ENCODE results near the gene ZNF622.
"Not testable (repeated sequence)": the region's sequence is repeated elsewhere in the genome, so short reads cannot be mapped to it uniquely, and the experiment has no call there.

The ZNF622 gene

GRCh38 chr5:16480821-16481538 is 15.4 kb upstream of the ZNF622 start:
- peak; percentile 71 for FAIRE-seq

GRCh38 chr5:16480144-16480543 is 14.5 kb upstream of the ZNF622 start:
- FAIRE-seq (peak; percentile 23), DNase-seq (ENCODE audit: insufficient read length, low spot score) (no peak)

More at GRCh38 chr5:16480821-16481538, 15.4 kb upstream of the ZNF622 start:
- DNase-seq (ENCODE audit: insufficient read length, low spot score): no peak

- FAIRE-seq (no peak), DNase-seq (ENCODE audit: insufficient read length, low spot score) (no peak)
These were observed 11.9 kb upstream of the ZNF622 start for GRCh38 chr5:16477541-16477940.

GRCh38 chr5:16476417-16476816 is 10.8 kb upstream of the ZNF622 start:
- peak; percentile 69 for FAIRE-seq
- not testable (repeated sequence) for DNase-seq (ENCODE audit: insufficient read length, low spot score)

GRCh38 chr5:16471387-16471786 is 5.8 kb upstream of the ZNF622 start:
- DNase-seq (ENCODE audit: insufficient read length, low spot score) (no peak), FAIRE-seq (no peak)

- FAIRE-seq: no peak
- no peak for DNase-seq (ENCODE audit: insufficient read length, low spot score)
These were observed 2.0 kb upstream of the ZNF622 start for GRCh38 chr5:16467363-16468219.

- DNase-seq (ENCODE audit: insufficient read length, low spot score): no peak
These were observed 696 bp downstream of the ZNF622 start for GRCh38 chr5:16464664-16465543.

GRCh38 chr5:16464231-16464630 is 1.4 kb downstream of the ZNF622 start:
- no peak for FAIRE-seq
- DNase-seq (ENCODE audit: insufficient read length, low spot score): no peak

More at GRCh38 chr5:16464664-16465543, 696 bp downstream of the ZNF622 start:
- FAIRE-seq: no peak

DNA sequence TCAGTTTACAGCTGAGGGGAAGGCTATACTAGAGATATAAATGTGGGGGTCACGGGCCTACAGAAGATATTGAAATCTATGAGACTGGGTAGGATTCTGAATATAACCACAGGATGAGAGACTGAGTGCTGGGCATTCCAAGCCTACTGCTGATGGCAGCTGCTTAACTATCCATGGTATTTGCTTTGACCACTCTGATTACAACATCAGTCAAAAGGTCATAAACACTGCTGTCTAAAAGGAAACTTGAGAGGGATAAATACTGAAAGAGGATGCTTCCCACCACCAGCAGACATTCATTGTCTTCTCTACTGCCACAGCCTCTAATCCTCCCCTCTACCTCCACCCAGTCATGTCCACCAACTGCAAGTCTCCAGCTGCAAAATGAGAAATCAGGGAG is 3.8 kb downstream of the ZNF622 start:
- DNase-seq (ENCODE audit: insufficient read length, low spot score) (peak; percentile 72), FAIRE-seq (peak; percentile 44)

GRCh38 chr5:16461026-16461425 is 4.6 kb downstream of the ZNF622 start:
- no peak for DNase-seq (ENCODE audit: insufficient read length, low spot score)
- FAIRE-seq: no peak

DNA sequence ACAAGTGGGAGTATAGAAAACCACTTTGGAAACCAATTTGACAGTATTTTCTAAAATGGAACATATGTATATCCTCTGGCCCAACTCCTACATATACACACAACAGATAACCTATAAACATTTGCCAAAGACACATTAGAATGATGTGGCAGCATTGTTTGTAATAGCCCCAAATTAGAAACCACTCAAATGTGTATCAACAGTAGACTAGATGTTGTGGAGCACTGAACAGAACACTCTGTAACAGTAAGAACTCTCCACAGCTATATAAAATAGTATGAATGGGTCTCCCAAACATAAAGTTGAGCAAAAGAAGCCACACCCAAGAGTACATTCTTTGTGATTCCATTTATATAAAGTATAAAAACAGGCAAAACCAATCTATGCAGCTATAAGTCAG is 6.1 kb downstream of the ZNF622 start:
- FAIRE-seq: no peak

GRCh38 chr5:16457853-16458252 is 7.7 kb downstream of the ZNF622 start:
- DNase-seq (ENCODE audit: insufficient read length, low spot score) (no peak), FAIRE-seq (no peak)

More for the DNA sequence above, 6.1 kb downstream of the ZNF622 start:
- DNase-seq (ENCODE audit: insufficient read length, low spot score): no peak

GRCh38 chr5:16457451-16457850 is 8.1 kb downstream of the ZNF622 start:
- FAIRE-seq (peak; percentile 33), DNase-seq (ENCODE audit: insufficient read length, low spot score) (no peak)

- peak; percentile 20 for FAIRE-seq
These were observed 9.3 kb downstream of the ZNF622 start for GRCh38 chr5:16456103-16456832.

GRCh38 chr5:16455668-16456067 is 9.9 kb downstream of the ZNF622 start:
- DNase-seq (ENCODE audit: insufficient read length, low spot score) (no peak), FAIRE-seq (peak; percentile 79)

More at GRCh38 chr5:16456103-16456832, 9.3 kb downstream of the ZNF622 start:
- peak; percentile 55 for DNase-seq (ENCODE audit: insufficient read length, low spot score)

DNA sequence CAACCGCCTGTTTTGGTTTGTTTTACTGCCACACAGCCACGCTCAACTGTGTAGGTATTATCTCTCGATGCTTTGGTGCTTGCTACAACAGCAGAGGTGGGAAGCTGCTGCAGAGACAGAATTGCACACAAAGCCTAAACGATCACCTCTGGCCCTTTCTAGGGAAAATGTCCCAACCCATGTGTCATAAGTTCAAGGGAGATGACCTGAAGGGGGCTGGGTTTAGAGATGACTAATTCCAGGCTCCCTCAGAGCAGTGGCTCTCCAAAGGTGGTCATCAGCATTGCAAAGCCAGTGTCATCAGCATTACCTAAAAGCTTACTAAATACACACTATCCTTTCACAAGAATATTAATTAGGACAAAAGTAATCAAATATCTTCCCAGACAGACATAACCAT is 10.9 kb downstream of the ZNF622 start:
- DNase-seq (ENCODE audit: insufficient read length, low spot score) (no peak), FAIRE-seq (no peak)

- peak; percentile 9 for FAIRE-seq
- DNase-seq (ENCODE audit: insufficient read length, low spot score): no peak
These were observed 12.0 kb downstream of the ZNF622 start for GRCh38 chr5:16453609-16454008.

GRCh38 chr5:16450163-16450562 is 15.4 kb downstream of the ZNF622 start:
- DNase-seq (ENCODE audit: insufficient read length, low spot score) (no peak), FAIRE-seq (peak; percentile 49)

DNA sequence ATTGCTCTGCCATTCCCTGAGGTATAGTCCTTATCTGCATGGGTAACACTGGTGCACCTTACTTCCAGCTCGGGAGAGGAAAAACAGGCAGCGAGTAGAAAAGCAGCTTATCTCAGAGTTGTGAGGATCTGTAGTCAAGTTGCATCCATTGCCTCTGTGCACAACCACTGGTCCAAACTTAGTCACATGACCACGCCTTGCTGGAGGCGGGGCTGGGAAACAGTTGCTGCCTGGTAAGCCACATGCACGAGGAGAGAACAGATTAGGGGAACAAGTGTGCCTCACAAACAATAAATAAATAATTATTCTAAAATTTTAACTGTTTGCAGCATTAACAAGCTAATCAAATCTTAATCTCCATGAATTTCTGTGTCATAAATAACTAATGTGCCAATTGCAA is 18.6 kb downstream of the ZNF622 start:
- peak; percentile 54 for FAIRE-seq

GRCh38 chr5:16437977-16438376 is 27.6 kb downstream of the ZNF622 start:
- FAIRE-seq: no peak

More for the DNA sequence above, 18.6 kb downstream of the ZNF622 start:
- no peak for DNase-seq (ENCODE audit: insufficient read length, low spot score)

More at GRCh38 chr5:16437977-16438376, 27.6 kb downstream of the ZNF622 start:
- DNase-seq (ENCODE audit: insufficient read length, low spot score): peak; percentile 38
